Endothelial cell of umbilical vein (primary cell): ENCODE data around the gene MAML2. TPM values are rescaled to one million over a fixed set of nuclear protein-coding genes. Genes with fewer than 3 reads are reported as not detected.

Experiments
- BruUV-seq: library from RNA; stranded (reverse); fragments of 400-500 nt; replicated peaks from 2 replicates; lab custom pipeline; 2021; lab: Mats Ljungman, UMichigan
- CTCF ChIA-PET: fragments of 300-600, 350-600 bp; sonication (Branson Sonifier 250); formaldehyde crosslinking; loops from one replicate; lab custom pipeline; 2021; ENCODE audit warnings: antibody characterized with exemption, inconsistent platforms; lab: Charles Lee
- POLR2A ChIA-PET: fragments of 300-600, 350-600 bp; sonication (Branson Sonifier 250); formaldehyde crosslinking; loops from one replicate; lab custom pipeline; 2021; ENCODE audit warnings: antibody characterized with exemption, inconsistent platforms; lab: Charles Lee
- DNase-seq: peaks from one replicate; pipeline ENCODE4 v3.0.0-alpha.2; 2011; ENCODE audit warnings: low read depth, low spot score
- FAIRE-seq: peaks from 2 replicates; lab custom pipeline; 2011; peaks lifted over from hg19 to GRCh38; lab: Jason Lieb, UNC
- H2AFZ ChIP-seq: 2 replicates; pipeline ENCODE4 v1.6.0; 2012; ENCODE audit warnings: low read depth, low read length, control low read depth, inconsistent platforms
- H3K27ac ChIP-seq: 2 replicates; pipeline ENCODE4 v1.5.1; 2011; ENCODE audit warnings: low read depth, mild to moderate bottlenecking, control low read depth, low read length, moderate library complexity; ENCODE audit not compliant: insufficient read depth
- H3K27me3 ChIP-seq, 2 experiments: 2 replicates each; pipeline versions ENCODE4 v1.6.0 to v1.6.1; 2011; ENCODE audit warnings: low read length in 2 of 2, mixed read lengths in 1 of 2; ENCODE audit not compliant: control insufficient read depth in 2 of 2, insufficient read depth in 2 of 2
- H3K36me3 ChIP-seq, 2 experiments: 2 replicates in 1 of 2; 3 replicates in 1 of 2; pipeline ENCODE4 v1.5.1; 2011; ENCODE audit warnings: low read length in 2 of 2, mild to moderate bottlenecking in 1 of 2, moderate library complexity in 1 of 2; ENCODE audit not compliant: control insufficient read depth in 2 of 2, insufficient read depth in 2 of 2; ENCODE audit errors: extremely low read depth in 1 of 2
- H3K4me1 ChIP-seq: 3 replicates; pipeline ENCODE4 v1.5.1; 2011; ENCODE audit warnings: mild to moderate bottlenecking, low read length; ENCODE audit not compliant: control insufficient read depth, insufficient read depth; ENCODE audit errors: extremely low read depth
- H3K4me2 ChIP-seq: 2 replicates; pipeline ENCODE4 v1.6.1; 2011; ENCODE audit warnings: low read length, control low read depth, mixed read lengths; ENCODE audit not compliant: insufficient read depth
- H3K4me3 ChIP-seq, 3 experiments: fragments of 200-600 bp in 1 of 3; sonication (generic), shearing (Covaris generic) in 1 of 3; replicated peaks in 1 of 3; 2 replicates each; pipeline ENCODE4 v1.5.1; 2011 to 2016; ENCODE audit warnings: control low read depth in 3 of 3, low read length in 3 of 3, mild to moderate bottlenecking in 2 of 3, inconsistent platforms in 1 of 3, low read depth in 1 of 3, moderate library complexity in 1 of 3; ENCODE audit not compliant: insufficient read depth in 1 of 3
- H3K79me2 ChIP-seq: 2 replicates; pipeline ENCODE4 v1.6.0; 2012; ENCODE audit warnings: low read length, inconsistent platforms; ENCODE audit not compliant: control insufficient read depth, insufficient read depth
- H3K9ac ChIP-seq: replicated peaks from 2 replicates; pipeline ENCODE3; 2011; ENCODE audit warnings: low read length, control low read depth; ENCODE audit not compliant: insufficient read depth; ENCODE audit errors: extremely low read depth
- H3K9me1 ChIP-seq: replicated peaks from 3 replicates; pipeline ENCODE4 v1.6.0; 2011; ENCODE audit warnings: mild to moderate bottlenecking, low read length; ENCODE audit not compliant: control insufficient read depth, insufficient read depth; ENCODE audit errors: extremely low read depth
- H3K9me3 ChIP-seq: replicated peaks from 2 replicates; pipeline ENCODE4 v1.5.1; 2012; ENCODE audit warnings: low read length, inconsistent platforms; ENCODE audit not compliant: control insufficient read depth, insufficient read depth
- H4K20me1 ChIP-seq: replicated peaks from 2 replicates; pipeline ENCODE3; 2011; ENCODE audit warnings: mild to moderate bottlenecking, low read length; ENCODE audit not compliant: control insufficient read depth, insufficient read depth; ENCODE audit errors: extremely low read depth
- MAX ChIP-seq: IDR thresholded peaks from 2 replicates; pipeline ENCODE4 v1.6.1; 2011; ENCODE audit not compliant: insufficient read depth, insufficient read length
- POLR2A ChIP-seq: IDR thresholded peaks from 2 replicates; pipeline ENCODE4 v1.6.1; 2012; ENCODE audit warnings: low read depth, mild to moderate bottlenecking, control low read depth, low read length
- POLR2AphosphoS5 ChIP-seq: IDR thresholded peaks from 2 replicates; pipeline ENCODE4 v1.6.1; 2012; ENCODE audit warnings: low read depth, mild to moderate bottlenecking, control low read depth, low read length, moderate library complexity; ENCODE audit not compliant: insufficient read depth
- dilution Hi-C: fragments of 300-500 bp; cut with MboI; formaldehyde crosslinking; loops from one replicate; pipeline ENCODE4 v1.15.0; 2019; ENCODE audit warnings: low sequenced_read_pairs; ENCODE audit not compliant: extremely low pct_ligation_motif_present
- intact Hi-C: fragments of 100-400 bp; cut with micrococcal nuclease; formaldehyde crosslinking; loops from one replicate; pipeline ENCODE4 v1.10.0; 2022
- polyA plus RNA-seq, 4 experiments: library from polyadenylated mRNA; depleted of rRNA in 3 of 4; stranded (reverse) in 3 of 4; unstranded in 1 of 4; fragments of >200 nt; gene quantifications; 2 replicates each; pipeline versions ENCODE4 v1.2.1 to v1.2.3, GENCODE V29; 2011 to 2012; ENCODE audit warnings: missing spikeins in 1 of 4
- total RNA-seq: library from RNA; stranded (reverse); gene quantifications from 2 replicates; pipeline ENCODE4 v1.2.3, GENCODE V29; 2021

MAML2 gene
- total and polyA plus RNA-seq, 2 donors (not counting 3 experiments of a cell fraction or from before 2014, with no cell fraction given): 12.4 to 16.8 TPM

GRCh38 chr11:96389720-96390487 is 46.9 kb upstream of the MAML2 start, which contains the start of the genes CCDC82 and JRKL:
CCDC82 (minus strand) TSS chr11:96389912; CDS start chr11:96384747, 5,165 bp downstream.
JRKL (plus strand) TSS chr11:96390013; CDS start chr11:96390650, 637 bp downstream.
- intact Hi-C loops (loop anchor here (1.0 to 5.0 kb wide), 10 partner anchors 47 to 600 kb away; partner anchors contain the start of genes CEP57, MAML2 and MTMR2), dilution Hi-C loops (no loop called here)
- CTCF ChIA-PET: interaction anchor here (0.6 to 4.6 kb wide), 15 partner anchors 48 to 600 kb away, joined by 3 to 36 read pairs (median 5); partner anchors contain the start of genes FAM76B and MAML2

More at GRCh38 chr11:96389720-96390487, 46.9 kb upstream of the MAML2 start, which contains the start of the genes CCDC82 and JRKL:
- peaks cover 19% of the 10 kb centered on the region for H3K4me1 ChIP-seq
- no peaks in the 10 kb centered on the region for H3K36me3 ChIP-seq
- H3K79me2 ChIP-seq: peaks cover 40% of the 10 kb centered on the region
- H3K4me2 ChIP-seq: peak within 1 kb of the TSS; percentile 99
- no peaks in the 10 kb centered on the region for H3K27me3 ChIP-seq
- no peaks in the 10 kb centered on the region for H3K9me1 ChIP-seq
- H3K9me3 ChIP-seq: no peaks in the 10 kb centered on the region
- peak; percentile 73 for FAIRE-seq
- POLR2A ChIA-PET: interaction anchor here (0.6 to 1.4 kb wide), 8 partner anchors 47 to 1606 kb away, joined by 3 to 8 read pairs (median 3); partner anchors contain the start of gene MAML2
- peak within 1 kb of the TSS; percentile 97 for H3K9ac ChIP-seq
- H2AFZ ChIP-seq: peak within 1 kb of the TSS; percentile 78
- no peaks in the 10 kb centered on the region for H4K20me1 ChIP-seq
- H3K27ac ChIP-seq: peak within 1 kb of the TSS; percentile 61
- peak; percentile 73 for TF ChIP-seq POLR2AphosphoS5
- no peak for TF ChIP-seq POLR2A
- no peak for TF ChIP-seq MAX
- peak within 1 kb of the TSS; percentile 84 to 98 (median 94) for H3K4me3 ChIP-seq
- BruUV-seq: no TSS peak
- peak; percentile 96 for DNase-seq
